RWPE1 (cell line): ENCODE results near the gene HIVEP2.

Experiments used
- CTCF ChIA-PET: fragments of 350-600 bp; sonication (Branson Sonifier 250); formaldehyde crosslinking; extraction: SDS; loops from one replicate; lab custom pipeline; 2021; lab: Yijun Ruan, JAX
- POLR2A ChIA-PET: fragments of 400-600 bp; formaldehyde crosslinking; extraction: SDS; loops from one replicate; lab custom pipeline; 2020; ENCODE audit warnings: antibody characterized with exemption; ENCODE audit not compliant: low non-redundant PET; lab: Yijun Ruan, JAX
- DNase-seq: peaks from one replicate; pipeline ENCODE4 v3.0.0; 2012; ENCODE audit warnings: low spot score
- H3K27ac ChIP-seq: fragments of 450-650 bp; 2 replicates; pipeline ENCODE4 v1.5.1; 2017
- TF ChIP-seq, protein P1 (sequence below): fragments of 450-650 bp; conservative IDR thresholded peaks from 2 replicates; pipeline ENCODE4 v1.5.1; 2017; ENCODE audit warnings: low read depth, mild to moderate bottlenecking

Gene HIVEP2

DNA sequence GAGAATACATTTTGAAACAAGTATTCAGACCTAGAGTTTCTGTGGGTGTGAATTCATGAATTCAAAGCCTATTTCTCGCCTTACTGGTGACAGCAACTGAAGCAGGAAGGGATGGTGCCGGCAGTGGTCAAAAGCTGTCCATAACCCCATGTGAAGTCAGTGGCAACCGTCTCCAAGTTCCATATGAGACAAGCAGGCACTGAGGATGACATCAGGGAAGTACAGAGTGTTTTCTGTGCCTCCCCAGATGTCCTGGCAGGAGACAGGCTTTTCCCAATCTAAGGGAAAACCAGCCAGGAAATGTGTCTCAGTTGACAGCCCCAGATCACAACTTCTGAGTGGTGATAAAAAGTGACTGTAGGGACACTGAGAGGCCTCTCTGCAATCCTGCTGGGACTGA, 66.6 kb downstream of the HIVEP2 start:
- no peak overlapping the region for H3K27ac ChIP-seq
- ChIA-PET POLR2A (no interaction called here), CTCF (no interaction called here)
- DNase-seq, result no peak
- TF ChIP-seq, protein P1, sequence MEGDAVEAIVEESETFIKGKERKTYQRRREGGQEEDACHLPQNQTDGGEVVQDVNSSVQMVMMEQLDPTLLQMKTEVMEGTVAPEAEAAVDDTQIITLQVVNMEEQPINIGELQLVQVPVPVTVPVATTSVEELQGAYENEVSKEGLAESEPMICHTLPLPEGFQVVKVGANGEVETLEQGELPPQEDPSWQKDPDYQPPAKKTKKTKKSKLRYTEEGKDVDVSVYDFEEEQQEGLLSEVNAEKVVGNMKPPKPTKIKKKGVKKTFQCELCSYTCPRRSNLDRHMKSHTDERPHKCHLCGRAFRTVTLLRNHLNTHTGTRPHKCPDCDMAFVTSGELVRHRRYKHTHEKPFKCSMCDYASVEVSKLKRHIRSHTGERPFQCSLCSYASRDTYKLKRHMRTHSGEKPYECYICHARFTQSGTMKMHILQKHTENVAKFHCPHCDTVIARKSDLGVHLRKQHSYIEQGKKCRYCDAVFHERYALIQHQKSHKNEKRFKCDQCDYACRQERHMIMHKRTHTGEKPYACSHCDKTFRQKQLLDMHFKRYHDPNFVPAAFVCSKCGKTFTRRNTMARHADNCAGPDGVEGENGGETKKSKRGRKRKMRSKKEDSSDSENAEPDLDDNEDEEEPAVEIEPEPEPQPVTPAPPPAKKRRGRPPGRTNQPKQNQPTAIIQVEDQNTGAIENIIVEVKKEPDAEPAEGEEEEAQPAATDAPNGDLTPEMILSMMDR, result no peak

DNA sequence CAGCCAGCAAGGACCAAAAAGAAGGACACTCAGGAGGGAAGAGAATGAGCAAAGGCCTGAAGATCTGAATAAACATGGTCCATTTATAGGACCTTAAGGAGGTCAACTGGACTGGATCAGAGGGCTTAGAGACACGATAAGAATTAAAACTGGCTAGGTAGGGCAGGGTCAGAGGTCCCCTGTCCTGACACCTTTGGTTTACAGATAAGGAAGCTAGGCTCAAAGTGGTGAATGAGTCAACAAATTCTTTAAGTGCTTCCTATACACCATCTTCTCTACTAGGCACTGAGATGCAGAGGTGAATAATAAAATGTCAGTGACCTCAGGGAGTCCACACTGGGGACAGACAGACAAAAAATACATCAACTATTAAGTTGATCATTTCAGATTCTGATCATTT, 70.3 kb downstream of the HIVEP2 start:
- POLR2A ChIA-PET, result no interaction called here
- DNase-seq, result no peak
- CTCF ChIA-PET, result interaction anchor here (0.6 kb wide), 1 partner anchor 1210 kb away, joined by 3 read pairs; no protein-coding TSS in a partner anchor
- TF ChIP-seq, protein P1, result no peak
- H3K27ac ChIP-seq, result no peak overlapping the region

DNA sequence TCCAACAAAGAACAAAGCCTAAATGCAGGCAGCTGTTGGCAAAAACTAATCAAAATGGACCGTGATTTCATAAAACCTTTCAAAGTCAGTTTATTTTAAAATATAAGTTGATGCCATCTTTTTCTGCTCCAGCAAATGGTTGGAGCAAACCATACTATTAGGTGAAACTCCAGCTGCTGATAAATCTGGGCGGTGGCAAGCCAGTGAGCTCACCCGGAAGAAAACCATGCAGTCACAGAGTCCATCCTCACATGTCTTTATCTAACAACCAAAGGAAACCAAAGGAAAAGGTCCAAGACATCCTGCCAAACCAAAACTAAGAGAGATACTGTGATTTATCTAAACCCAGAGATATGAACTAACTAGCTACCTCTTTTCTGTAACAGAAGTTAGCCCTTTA, 72.6 kb downstream of the HIVEP2 start:
- CTCF ChIA-PET, result no interaction called here
- no peak overlapping the region for H3K27ac ChIP-seq
- DNase-seq, result no peak
- POLR2A ChIA-PET, result no interaction called here
- TF ChIP-seq, protein P1, result no peak

DNA sequence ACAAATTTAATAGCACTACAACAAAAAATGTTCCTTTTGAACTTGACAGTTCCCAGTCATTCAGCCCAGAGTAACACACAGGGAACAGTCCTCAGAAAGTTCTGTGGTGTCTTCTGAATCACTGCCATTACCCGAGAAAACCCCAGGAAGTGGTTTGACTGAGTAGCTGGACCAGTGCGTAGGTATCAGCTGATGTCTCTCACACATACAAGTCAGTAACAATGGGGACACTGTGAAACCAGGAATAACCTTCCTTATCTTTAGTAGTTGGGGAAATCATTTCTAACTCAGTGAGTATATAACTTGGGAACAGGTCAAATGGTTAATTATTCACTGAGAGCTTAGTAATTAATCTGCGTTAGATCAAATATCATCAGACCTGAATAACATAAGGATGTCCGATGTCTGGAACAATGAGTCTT, 73.1 kb downstream of the HIVEP2 start:
- peak; percentile 31 for DNase-seq
- TF ChIP-seq, protein P1, result no peak
- no peak overlapping the region for H3K27ac ChIP-seq
- POLR2A ChIA-PET, result no interaction called here
- CTCF ChIA-PET, result interaction anchor here (0.6 kb wide), 1 partner anchor 18 kb away, joined by 3 read pairs; no protein-coding TSS in a partner anchor

DNA sequence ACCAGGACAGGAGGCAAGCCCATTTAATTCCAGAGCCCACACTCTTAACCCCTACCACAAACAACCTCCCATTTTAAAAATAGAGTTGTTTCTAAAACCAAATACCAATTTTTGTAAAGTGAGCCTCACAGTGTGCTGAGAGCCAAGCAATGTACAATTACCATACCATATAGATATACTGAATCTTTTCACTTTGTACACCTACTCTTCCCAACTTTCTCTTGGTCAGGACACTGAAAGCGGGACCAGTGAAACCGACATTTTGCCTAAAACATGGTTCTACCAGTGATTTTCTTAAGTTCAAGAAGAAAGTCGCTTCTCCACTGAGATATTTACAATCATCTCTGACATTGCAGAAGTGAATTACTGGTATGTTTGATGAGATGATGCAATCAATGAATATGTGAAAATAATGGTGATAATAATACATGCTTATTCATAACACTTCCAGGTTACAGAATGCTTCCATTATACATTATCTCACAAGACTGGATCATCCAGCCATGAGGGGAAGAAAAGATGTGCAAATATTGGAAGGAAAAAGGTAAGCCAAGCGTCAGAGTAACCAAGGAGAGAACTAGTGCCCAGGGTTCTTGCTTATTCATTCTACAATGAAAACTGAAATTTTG, 74.1 kb downstream of the HIVEP2 start:
- TF ChIP-seq, protein P1, result no peak
- CTCF ChIA-PET, result no interaction called here
- POLR2A ChIA-PET, result no interaction called here
- H3K27ac ChIP-seq, result no peak overlapping the region
- no peak for DNase-seq

DNA sequence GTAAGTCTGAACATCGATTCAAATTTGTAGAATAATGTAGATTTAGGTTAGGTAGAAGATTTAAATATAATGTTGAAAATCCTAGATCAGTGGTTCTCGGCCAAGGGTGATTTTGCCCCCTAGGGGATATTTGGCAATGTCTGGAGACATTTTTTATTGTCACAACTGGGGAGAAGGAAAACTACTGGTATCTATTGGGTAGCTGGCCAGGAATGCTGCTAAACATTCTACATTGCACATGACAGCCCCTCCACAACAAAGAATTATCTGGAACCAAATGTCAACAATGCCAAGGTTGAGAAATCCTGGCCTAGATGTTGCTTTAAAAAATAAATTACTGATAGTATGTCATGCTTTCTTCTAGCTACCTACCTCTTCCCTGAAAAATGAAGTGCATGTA, 76.1 kb downstream of the HIVEP2 start:
- POLR2A ChIA-PET, result no interaction called here
- no peak for DNase-seq
- CTCF ChIA-PET, result interaction anchor here (0.6 kb wide), 1 partner anchor 642 kb away, joined by 3 read pairs; the partner anchor contains the start of gene FUCA2
- H3K27ac ChIP-seq, result no peak overlapping the region
- TF ChIP-seq, protein P1, result no peak
